Measurements from ENCODE around the gene SEMA3A.

SEMA3A gene

GRCh38 chr7:84190016-84190705, 4.4 kb downstream of the SEMA3A start:
- DNase-seq (ENCODE audit: low read depth) = peak; percentile 40
- TF ChIP-seq CTCF (IDR thresholded peaks at IDR 0.05; ENCODE audit: control insufficient read depth, insufficient read depth, low read depth, low read length, missing control alignments) = no peak
- no peak overlapping the region for H3K4me3 ChIP-seq (ENCODE audit: control insufficient read depth, low read depth, low read length)

- no peak overlapping the region for H3K4me3 ChIP-seq (ENCODE audit: control insufficient read depth, low read depth, low read length)
- no peak for DNase-seq (ENCODE audit: low read depth)
- TF ChIP-seq CTCF (IDR thresholded peaks at IDR 0.05; ENCODE audit: control insufficient read depth, insufficient read depth, low read depth, low read length, missing control alignments) = peak; percentile 44
These were observed 5.7 kb downstream of the SEMA3A start for GRCh38 chr7:84188786-84189405.

GRCh38 chr7:84187813-84188510, 6.6 kb downstream of the SEMA3A start:
- no peak for TF ChIP-seq CTCF (IDR thresholded peaks at IDR 0.05; ENCODE audit: control insufficient read depth, insufficient read depth, low read depth, low read length, missing control alignments)
- DNase-seq (ENCODE audit: low read depth) = no peak
- no peak overlapping the region for H3K4me3 ChIP-seq (ENCODE audit: control insufficient read depth, low read depth, low read length)

- no peak for TF ChIP-seq CTCF (IDR thresholded peaks at IDR 0.05; ENCODE audit: control insufficient read depth, insufficient read depth, low read depth, low read length, missing control alignments)
- no peak overlapping the region for H3K4me3 ChIP-seq (ENCODE audit: control insufficient read depth, low read depth, low read length)
- no peak for DNase-seq (ENCODE audit: low read depth)
These were observed 7.3 kb downstream of the SEMA3A start for GRCh38 chr7:84187087-84187805.

- no peak for DNase-seq (ENCODE audit: low read depth)
- H3K4me3 ChIP-seq (ENCODE audit: control insufficient read depth, low read depth, low read length) = no peak overlapping the region
- no peak for TF ChIP-seq CTCF (IDR thresholded peaks at IDR 0.05; ENCODE audit: control insufficient read depth, insufficient read depth, low read depth, low read length, missing control alignments)
These were observed 10.8 kb downstream of the SEMA3A start for GRCh38 chr7:84183741-84184140.

- TF ChIP-seq CTCF (IDR thresholded peaks at IDR 0.05; ENCODE audit: control insufficient read depth, insufficient read depth, low read depth, low read length, missing control alignments) = no peak
- no peak for DNase-seq (ENCODE audit: low read depth)
- no peak overlapping the region for H3K4me3 ChIP-seq (ENCODE audit: control insufficient read depth, low read depth, low read length)
These were observed 12.3 kb downstream of the SEMA3A start for GRCh38 chr7:84182301-84182700.
